Urinary bladder (tissue), 4 donors: ENCODE data around the gene RIN3. TPM values are rescaled to one million over a fixed set of nuclear protein-coding genes. Genes with fewer than 3 reads are reported as not detected.

Experiments
- DNase-seq: peaks from one replicate; pipeline ENCODE4 v3.0.0-alpha.2; 2015; ENCODE audit errors: extremely low spot score
- H3K27ac ChIP-seq: one replicate; pipeline ENCODE4 v1.5.1; 2013; ENCODE audit warnings: low read depth, mild to moderate bottlenecking, moderate library complexity
- H3K36me3 ChIP-seq: one replicate; pipeline ENCODE4 v1.6.1; 2013; ENCODE audit warnings: mild to moderate bottlenecking, moderate library complexity; ENCODE audit not compliant: insufficient read depth
- H3K4me1 ChIP-seq: one replicate; pipeline ENCODE4 v1.6.1; 2013; ENCODE audit warnings: mild to moderate bottlenecking, moderate library complexity; ENCODE audit not compliant: insufficient read depth
- H3K4me3 ChIP-seq: one replicate; pipeline ENCODE4 v1.5.1; 2013; ENCODE audit warnings: low read depth, low read length
- WGBS: extraction: QIAGEN DNeasy Blood & Tissue Kit; methylation state at CpG from one replicate; pipeline ENCODE4 v1.1.7; 2013; 5-methylcytosine and 5-hydroxymethylcytosine counted together
- polyA plus RNA-seq: library from polyadenylated mRNA; stranded (reverse); fragments of 200-250 nt; gene quantifications from one replicate; pipeline ENCODE4 v1.2.3, GENCODE V29; 2013
- total RNA-seq: library from RNA; depleted of rRNA; stranded (reverse); fragments of >200 nt; gene quantifications from one replicate; pipeline ENCODE4 v1.2.3, GENCODE V29; 2014
- donor health status: healthy with polysubstance abuse.
- donor health status: healthy.

Gene RIN3
- total and polyA plus RNA-seq, 2 donors: 9.1 to 21.7 TPM

DNA sequence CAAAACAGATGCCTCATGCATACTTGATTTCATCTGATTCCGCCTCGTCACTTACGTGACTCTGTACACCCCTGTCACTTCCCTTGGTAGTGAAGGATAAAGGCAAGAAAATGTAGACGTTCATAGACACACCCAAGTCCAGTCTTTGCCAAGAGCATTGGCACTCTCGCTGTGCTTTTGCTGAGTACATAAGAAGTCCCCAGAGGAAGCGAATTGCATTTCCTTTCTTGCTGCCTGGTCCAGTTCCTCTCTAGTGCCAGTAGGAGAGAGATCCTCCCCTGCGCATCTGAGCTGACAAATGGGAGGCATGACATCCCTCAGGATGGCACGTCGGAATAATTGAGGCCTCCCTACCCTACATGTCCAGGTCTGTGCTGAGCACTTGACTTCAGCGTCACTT, 21.3 kb upstream of the RIN3 start:
- Histone ChIP-seq H3K36me3 (no peaks in the 10 kb centered on the region), H3K4me3 (no peak overlapping the region), H3K27ac (no peak overlapping the region), H3K4me1 (no peaks in the 10 kb centered on the region)
- WGBS: 79% methylated on average over 10 of the region's 10 CpGs
- DNase-seq: no peak

DNA sequence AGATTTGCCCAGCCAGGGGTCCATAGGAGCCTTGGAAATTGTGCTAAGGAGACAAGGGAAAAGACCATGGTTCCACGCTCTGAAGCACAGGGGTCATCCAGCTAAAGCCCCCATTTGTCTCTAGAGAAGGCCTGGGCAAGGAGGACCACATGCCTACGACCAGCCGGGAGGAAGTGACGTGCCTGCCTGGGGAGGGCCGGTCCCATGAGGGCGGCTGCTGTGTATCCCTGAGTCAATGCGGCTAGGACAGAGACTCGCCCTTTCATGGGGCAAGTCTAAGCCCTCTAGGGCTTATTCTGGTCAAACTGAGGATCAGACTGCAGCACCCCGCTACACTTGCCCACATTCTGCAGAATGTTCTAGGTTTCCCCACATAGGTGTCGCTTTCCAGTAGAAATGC, 20.6 kb upstream of the RIN3 start:
- H3K4me1 ChIP-seq: no peaks in the 10 kb centered on the region
- 96% methylated on average over 10 of the region's 10 CpGs for whole genome bisulfite sequencing
- no peak for DNase-seq
- H3K4me3 ChIP-seq: no peak overlapping the region
- H3K27ac ChIP-seq: no peak overlapping the region
- no peaks in the 10 kb centered on the region for H3K36me3 ChIP-seq

DNA sequence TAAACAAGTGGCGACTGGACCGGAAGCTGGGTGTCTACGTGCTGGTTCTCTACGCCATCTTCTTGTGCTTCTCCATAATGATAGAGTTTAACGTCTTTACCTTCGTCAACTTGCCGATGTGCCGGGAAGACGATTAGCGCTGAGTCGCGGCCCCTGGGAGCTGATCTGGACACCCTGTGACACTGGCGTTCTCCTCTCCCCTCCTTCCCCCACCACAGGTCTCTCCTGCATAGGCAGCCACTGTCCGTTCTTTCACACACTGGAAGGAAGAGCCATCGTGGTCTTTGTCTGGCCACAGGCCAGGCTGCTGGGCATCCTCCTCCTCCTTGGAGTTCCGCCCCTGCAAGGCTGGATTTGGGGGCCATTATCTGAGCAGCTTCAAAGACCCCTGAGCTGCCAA, 20.1 kb upstream of the RIN3 start:
- DNase-seq: no peak
- Histone ChIP-seq H3K27ac (no peak overlapping the region), H3K4me3 (no peak overlapping the region), H3K36me3 (no peaks in the 10 kb centered on the region), H3K4me1 (no peaks in the 10 kb centered on the region)
- 94% methylated on average over 16 of the region's 16 CpGs for WGBS

DNA sequence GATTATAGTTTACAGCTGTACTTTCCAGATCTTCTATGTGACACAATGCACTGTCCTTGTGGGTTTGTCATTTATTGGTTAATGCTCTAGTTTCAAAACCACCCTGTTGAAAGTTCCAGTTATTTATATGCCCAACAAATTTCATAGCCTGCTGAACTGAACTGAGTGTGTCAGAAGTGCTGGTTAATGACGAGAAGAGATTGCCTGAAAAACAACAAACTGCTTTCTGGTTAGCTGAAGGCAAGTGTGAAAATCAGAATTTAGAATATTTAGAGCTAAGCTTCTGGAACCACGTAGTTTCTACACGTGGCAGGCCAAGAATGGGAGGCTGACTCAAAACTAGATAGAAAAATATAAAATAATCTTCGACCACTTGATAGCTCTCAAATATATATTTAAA, 19.1 kb upstream of the RIN3 start:
- no peak overlapping the region for H3K27ac ChIP-seq
- 88% methylated on average over 4 of the region's 4 CpGs for WGBS
- no peak for DNase-seq
- H3K4me1 ChIP-seq: no peaks in the 10 kb centered on the region
- no peak overlapping the region for H3K4me3 ChIP-seq
- H3K36me3 ChIP-seq: no peaks in the 10 kb centered on the region

DNA sequence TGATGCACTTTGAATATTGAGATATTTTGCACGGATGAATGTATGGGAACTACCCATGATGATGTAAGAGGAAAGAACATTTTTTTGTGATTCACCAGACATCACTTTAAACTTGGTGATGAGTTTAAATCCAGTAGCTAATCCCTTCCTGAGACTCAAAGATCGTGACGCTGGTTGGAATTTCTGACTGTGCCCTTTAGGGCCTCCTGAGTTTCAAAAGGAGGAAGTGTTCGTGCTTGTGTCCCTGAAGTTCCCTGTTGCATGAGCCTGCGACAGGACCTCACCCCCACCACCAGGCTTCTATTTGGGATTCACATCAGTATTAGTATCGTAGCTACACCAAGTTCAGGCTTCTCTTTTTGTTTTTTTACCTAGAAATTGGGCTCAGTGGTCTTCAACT, 18.6 kb upstream of the RIN3 start:
- H3K36me3 ChIP-seq: no peaks in the 10 kb centered on the region
- no peaks in the 10 kb centered on the region for H3K4me1 ChIP-seq
- DNase-seq: no peak
- H3K27ac ChIP-seq: no peak overlapping the region
- WGBS: 77% methylated on average over 6 of the region's 6 CpGs
- H3K4me3 ChIP-seq: no peak overlapping the region

DNA sequence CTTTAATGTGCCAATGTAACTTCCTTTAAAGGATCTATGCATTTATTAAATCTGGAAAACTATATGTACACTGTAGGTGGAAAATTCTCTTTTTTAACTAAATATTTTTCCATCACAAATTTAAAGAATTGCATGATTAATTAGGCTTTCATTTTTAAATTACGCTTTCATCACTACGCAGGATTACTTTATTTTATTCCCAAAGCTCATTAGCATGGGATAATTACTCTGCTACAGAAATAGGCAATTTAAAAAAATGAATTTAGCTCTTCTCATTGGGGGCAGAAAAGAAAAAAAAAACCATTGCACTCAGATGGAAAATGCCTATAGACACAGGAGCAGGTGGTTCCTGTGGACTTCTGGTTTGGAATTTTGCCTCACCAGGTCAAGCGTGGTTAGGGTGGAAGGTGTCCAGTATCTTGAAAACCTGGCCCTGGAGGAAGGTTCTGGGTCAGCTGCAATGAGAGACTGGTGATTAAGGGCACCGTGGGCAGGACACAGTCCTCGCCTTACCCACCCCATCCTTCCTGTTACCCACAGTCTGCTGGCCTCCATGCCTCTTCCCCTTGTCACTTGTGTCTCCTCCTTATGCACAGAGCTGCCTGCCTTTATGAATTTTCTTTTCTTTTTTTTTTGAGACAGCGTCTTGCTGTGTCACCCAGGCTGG, 17.3 kb upstream of the RIN3 start:
- WGBS: 87% methylated on average over 6 of the region's 6 CpGs
- DNase-seq: no peak
- no peak overlapping the region for H3K27ac ChIP-seq
- H3K4me1 ChIP-seq: no peaks in the 10 kb centered on the region
- H3K4me3 ChIP-seq: no peak overlapping the region
- no peaks in the 10 kb centered on the region for H3K36me3 ChIP-seq

DNA sequence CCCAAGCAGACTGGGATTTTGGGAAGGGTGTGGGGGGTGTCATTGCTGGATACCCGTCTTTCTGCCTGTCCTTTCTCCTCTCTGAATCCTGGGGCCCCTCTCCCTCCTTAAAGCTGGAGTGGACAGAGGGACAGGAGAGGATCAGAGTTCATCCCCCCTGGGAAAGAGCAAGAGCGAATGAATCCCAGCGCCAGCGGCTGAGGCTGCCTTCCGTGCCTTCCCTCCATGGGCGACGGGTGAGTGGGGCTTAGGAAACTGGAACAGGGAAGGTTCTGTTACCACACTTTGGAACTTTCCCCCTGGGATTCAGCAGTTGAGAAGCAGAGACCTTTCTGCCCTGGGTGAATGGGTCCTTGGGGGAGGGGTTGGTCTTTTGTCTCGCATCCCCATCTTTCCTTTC, 16.2 kb upstream of the RIN3 start:
- Histone ChIP-seq H3K4me3 (no peak overlapping the region), H3K27ac (no peak overlapping the region), H3K4me1 (no peaks in the 10 kb centered on the region), H3K36me3 (no peaks in the 10 kb centered on the region)
- DNase-seq: no peak
- 95% methylated on average over 8 of the region's 8 CpGs for WGBS

DNA sequence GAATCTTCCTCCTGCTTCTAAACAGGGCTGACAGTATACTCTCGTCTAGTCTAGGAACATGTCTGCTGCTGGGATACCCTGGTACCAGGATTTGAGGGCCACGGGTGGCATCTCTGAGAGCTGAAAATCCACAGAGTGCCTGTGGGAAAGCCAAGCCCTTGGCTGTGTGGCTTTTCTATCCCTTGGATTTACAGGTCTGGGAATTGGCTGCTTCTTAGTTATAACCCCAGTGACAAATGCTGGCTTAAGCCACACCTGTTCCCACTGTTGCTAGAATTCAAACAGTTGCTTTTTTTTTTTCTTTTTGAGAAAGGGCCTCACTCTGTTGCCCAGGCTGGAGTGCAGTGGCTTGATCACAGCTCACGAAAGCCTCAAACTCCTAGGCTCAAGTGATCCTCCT, 14.3 kb upstream of the RIN3 start:
- no peak for DNase-seq
- 91% methylated on average over 3 of the region's 3 CpGs for WGBS

DNA sequence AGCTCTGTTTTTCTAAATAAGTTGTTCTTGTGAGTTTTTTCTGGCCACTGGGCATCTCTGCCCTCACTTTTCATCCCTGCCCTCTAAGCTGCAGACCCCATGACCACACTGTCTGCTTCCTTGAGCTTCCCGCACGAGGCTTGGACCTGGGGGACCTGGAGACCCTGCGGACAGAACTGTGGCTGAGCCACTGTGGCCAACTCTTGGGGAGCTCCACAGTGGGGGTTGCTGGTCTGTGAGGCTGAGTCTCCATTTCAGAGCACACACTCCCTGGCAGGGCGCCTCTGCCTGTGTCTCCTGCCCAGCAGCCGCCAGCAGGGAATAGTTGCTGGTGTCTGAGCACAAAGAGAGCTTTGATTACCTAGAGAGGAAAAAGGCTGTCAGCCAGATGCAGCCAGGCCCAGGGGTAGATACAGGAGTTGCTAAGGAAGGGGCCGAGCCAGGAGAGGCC, 13.1 kb upstream of the RIN3 start:
- DNase-seq: no peak
- Histone ChIP-seq H3K4me3 (no peak overlapping the region), H3K4me1 (no peaks in the 10 kb centered on the region), H3K36me3 (no peaks in the 10 kb centered on the region), H3K27ac (no peak overlapping the region)
- 89% methylated on average over 6 of the region's 6 CpGs for WGBS

More for the DNA sequence above, 14.3 kb upstream of the RIN3 start:
- H3K4me1 ChIP-seq: no peaks in the 10 kb centered on the region
- H3K27ac ChIP-seq: no peak overlapping the region
- H3K4me3 ChIP-seq: no peak overlapping the region
- no peaks in the 10 kb centered on the region for H3K36me3 ChIP-seq

DNA sequence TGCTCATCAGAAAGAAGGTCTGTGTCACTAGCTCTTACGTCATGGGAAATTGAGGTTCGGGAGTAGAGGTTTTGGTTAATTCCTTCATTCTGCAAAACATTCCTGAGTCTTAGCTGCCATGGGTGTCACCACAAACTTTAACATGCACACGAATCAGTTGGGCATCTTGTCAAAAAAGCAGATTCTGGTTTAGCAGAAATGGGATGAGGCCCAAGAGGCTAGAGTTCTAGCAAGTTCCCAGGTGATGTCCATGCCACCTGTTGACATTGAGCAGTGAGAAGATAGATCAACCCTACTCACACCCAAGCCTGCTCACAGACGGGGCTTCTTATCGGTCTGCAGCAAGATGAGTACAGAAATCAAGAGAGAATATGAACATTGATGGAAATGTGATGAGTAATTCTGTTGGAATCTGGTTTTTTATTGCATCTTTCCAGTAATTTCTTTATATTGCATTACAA, 11.7 kb upstream of the RIN3 start:
- Histone ChIP-seq H3K4me1 (no peaks in the 10 kb centered on the region), H3K4me3 (no peak overlapping the region), H3K36me3 (no peaks in the 10 kb centered on the region), H3K27ac (no peak overlapping the region)
- WGBS: 81% methylated on average over 5 of the region's 5 CpGs
- no peak for DNase-seq

DNA sequence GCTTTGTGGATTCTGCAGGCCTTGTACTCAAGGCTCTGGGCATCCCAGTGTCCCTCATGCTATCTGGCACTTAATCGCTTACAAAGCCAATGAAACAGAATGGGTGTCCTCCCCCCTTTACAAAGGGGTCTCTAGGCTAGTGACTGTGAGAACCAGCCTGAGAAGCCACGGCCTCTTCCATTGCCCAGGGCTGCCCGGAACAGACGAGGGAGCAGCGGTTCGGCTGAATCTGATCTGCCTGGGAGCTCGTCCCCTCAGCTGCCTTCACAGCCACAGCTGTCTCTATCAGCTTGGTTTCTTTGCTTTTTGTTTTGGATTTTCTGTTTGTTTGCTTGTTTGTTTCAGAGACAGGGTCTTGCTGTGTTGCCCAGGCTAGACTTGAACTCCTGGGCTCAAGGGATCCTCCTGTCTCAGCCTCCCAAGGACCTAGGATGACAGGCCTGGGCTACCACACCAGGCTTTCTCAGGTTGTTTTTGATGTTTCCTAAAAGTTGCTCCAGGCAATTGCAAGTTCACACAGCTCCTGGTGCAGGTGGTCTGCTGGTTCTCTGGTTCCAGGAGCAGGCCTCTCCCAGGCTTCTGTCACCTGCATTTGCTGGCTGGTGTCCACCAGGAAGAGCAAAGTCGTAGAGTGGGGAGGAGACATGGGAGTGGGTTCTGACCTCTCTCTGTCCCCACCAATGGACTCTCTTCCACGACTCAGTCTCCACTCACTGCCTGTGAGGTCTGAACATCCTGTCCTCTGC, 10.9 kb upstream of the RIN3 start:
- Histone ChIP-seq H3K4me1 (no peaks in the 10 kb centered on the region), H3K4me3 (no peak overlapping the region), H3K27ac (no peak overlapping the region), H3K36me3 (no peaks in the 10 kb centered on the region)
- no peak for DNase-seq
- WGBS: 94% methylated on average over 9 of the region's 9 CpGs

DNA sequence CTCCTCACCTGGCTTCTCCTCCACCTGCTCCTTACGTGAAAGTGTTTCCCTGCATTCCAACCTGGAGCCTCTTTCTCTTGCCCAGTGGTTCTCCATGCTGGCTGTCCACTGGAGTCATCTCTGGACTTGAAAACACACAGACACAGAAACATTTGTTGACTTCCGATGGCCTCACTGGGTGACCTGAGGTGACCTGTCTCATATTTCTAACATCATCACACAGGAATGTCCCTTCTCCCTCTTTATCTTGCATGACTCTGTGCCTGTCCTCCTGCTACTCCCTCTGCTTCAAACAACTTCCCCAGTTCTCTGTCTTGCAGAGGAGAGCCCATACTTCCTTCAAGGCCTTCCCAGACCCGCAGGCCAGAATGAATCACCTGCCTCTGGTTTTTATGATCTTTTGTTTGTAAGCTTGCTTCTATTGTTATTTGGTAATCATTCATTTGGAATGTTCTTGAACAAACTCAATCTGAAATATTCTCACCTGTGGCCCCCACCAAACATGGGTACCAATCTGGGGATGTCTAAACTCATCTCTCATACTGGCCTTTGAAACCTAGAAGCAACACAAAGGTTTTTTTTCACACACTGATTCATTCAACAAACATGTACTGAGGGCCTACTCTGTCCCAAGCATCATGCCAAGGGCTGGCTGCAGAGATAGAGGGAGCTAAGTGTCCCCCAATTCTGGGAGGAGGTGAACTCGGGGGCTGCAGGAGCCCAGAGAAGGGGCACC, 9.7 kb upstream of the RIN3 start:
- Histone ChIP-seq H3K4me1 (no peaks in the 10 kb centered on the region), H3K27ac (no peak overlapping the region), H3K36me3 (no peaks in the 10 kb centered on the region), H3K4me3 (no peak overlapping the region)
- WGBS: 78% methylated on average over 4 of the region's 4 CpGs
- no peak for DNase-seq

DNA sequence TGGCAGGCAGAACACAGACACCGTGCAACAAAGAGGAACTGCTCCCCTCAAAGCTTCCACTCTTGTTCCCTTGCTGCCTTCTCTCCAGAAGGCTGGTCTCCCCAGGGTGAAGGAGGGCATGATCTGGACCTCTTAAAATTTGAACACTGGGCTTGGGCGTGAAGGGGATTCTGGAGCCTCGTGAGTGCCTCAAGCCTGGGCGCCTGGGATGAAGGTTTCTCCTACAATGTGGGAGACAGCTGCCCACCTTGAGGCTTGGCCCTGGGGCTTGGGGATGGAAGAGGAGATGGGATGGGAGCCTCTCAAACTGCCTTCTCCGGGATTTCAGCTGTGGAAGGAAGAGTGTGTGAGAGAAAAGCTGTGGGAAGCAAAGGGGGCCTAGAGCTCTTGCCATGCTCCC, 7.8 kb upstream of the RIN3 start:
- no peaks in the 10 kb centered on the region for H3K4me1 ChIP-seq
- H3K4me3 ChIP-seq: no peak overlapping the region
- H3K36me3 ChIP-seq: no peaks in the 10 kb centered on the region
- H3K27ac ChIP-seq: no peak overlapping the region
- WGBS: 95% methylated on average over 5 of the region's 5 CpGs
- no peak for DNase-seq

DNA sequence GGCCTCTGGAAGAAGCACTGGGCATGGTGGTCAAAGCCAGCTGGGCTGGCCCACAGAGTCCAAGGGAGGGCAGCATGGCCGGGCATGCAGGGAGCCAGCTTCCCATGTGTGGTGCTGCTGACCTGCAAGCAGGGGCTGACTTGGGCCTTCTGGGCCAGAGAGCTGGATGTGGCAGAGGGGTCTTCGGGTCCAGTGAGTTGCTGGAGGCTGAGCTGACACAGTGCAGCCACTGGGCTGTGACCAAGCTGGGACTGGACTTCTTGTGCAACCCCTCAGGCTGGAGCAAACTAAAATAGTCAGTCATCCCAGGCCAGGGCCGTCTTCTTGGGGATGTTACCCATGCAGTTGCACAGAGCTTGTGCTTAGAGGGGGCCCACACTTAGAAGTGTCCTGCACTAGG, 7.3 kb upstream of the RIN3 start:
- DNase-seq: no peak

More for the DNA sequence above, 7.3 kb upstream of the RIN3 start:
- no peak overlapping the region for H3K27ac ChIP-seq
- H3K36me3 ChIP-seq: no peaks in the 10 kb centered on the region
- no peak overlapping the region for H3K4me3 ChIP-seq
- H3K4me1 ChIP-seq: no peaks in the 10 kb centered on the region
- WGBS: 88% methylated on average over 3 of the region's 3 CpGs
